Endometrium (tissue), 2 donors: ENCODE results near the gene ZNF655.
"Not testable (repeated sequence)": the region's sequence is repeated elsewhere in the genome, so short reads cannot be mapped to it uniquely, and the experiment has no call there.

Experiments
- FAIRE-seq: peaks from 2 replicates; lab custom pipeline; 2012; peaks lifted over from hg19 to GRCh38; lab: Jason Lieb, UNC
- donor health status: control.
- donor health status: control.

ZNF655 gene

GRCh38 chr7:99560834-99561736 is 2.6 kb downstream of the ZNF655 start:
- FAIRE-seq, result no peak

DNA sequence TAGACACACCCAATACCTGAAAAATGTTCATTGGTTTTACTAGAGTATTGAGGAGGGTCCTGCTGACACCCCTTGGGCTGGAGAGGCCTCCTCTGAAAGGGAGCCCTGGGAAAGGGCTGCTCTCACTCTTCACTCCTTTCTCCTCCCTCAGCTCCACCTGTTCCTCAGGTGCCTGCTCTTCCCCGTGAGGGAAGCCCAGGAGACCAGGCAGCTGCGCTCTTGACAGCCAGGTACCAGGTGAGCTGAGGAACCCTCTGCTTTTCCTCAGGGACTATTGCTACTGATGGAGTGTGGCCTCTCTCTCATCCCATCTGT is 3.3 kb downstream of the ZNF655 start:
- no peak for FAIRE-seq

GRCh38 chr7:99562114-99562784 is 3.8 kb downstream of the ZNF655 start:
- FAIRE-seq, result no peak

GRCh38 chr7:99562832-99563231 is 4.4 kb downstream of the ZNF655 start:
- no peak for FAIRE-seq

GRCh38 chr7:99563650-99564049 is 5.2 kb downstream of the ZNF655 start:
- no peak for FAIRE-seq

DNA sequence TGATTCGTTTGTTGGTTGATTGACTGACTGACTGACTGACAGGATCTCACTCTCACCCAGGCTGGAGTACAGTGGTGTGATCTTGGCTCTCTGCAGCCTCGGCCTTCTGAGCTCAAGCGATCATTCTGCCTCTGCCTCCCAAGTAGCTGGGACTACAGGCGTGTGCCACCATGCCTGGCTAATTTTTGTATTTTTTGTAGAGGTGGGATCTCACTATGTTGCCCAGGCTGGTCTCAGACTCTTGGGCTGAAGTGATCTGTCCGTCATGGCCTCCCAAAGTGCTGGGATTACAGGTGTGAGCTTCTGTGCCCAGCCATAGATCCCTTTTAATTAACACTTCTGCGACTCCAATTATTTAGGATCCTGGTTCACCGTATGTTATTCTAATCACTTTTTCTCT is 10.3 kb downstream of the ZNF655 start:
- not testable (repeated sequence) for FAIRE-seq

DNA sequence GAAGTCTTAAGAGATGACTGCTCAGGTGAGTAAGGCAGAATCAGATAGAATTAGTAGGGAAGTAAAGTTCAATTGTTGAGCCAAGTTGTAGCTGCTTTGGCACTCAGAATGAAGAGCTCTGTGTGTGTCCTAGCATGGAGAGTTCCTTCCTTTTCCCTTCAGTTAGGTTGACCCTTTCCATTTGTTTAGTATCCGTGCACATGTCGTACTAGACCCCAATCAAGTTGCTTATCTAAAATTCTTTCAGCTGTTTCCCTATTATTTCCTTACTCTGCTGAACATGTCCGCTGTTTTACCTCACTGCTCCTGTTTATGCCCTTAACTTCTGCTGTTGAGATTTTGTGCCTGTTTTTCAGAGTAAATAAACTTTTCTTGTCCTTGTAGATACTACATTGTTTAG is 13.3 kb downstream of the ZNF655 start:
- FAIRE-seq, result no peak

GRCh38 chr7:99573257-99573656 is 14.8 kb downstream of the ZNF655 start:
- FAIRE-seq, result no peak

DNA sequence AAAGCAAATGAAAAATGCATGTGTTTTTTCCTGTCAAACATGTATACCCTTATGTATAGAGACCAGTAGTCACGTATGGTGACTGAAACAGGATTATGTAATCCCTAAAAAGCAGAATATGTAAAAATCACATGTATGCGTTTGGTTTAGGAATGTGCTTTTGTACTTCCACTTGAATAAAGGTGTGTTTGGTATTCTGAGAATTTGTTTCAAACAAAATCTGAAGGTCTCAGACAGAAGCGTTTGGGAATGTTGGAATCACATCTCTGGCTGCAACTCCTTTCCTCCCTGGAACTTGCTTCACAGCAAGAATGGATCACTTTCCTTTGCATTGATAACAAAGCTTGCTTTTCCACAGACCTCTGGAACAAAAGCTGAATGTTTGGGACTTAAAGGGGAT is 17.8 kb downstream of the ZNF655 start:
- no peak for FAIRE-seq

- no peak for FAIRE-seq
These were observed 21.0 kb downstream of the ZNF655 start for GRCh38 chr7:99579281-99579955.

GRCh38 chr7:99579956-99580777 is 21.7 kb downstream of the ZNF655 start:
- FAIRE-seq, result no peak

DNA sequence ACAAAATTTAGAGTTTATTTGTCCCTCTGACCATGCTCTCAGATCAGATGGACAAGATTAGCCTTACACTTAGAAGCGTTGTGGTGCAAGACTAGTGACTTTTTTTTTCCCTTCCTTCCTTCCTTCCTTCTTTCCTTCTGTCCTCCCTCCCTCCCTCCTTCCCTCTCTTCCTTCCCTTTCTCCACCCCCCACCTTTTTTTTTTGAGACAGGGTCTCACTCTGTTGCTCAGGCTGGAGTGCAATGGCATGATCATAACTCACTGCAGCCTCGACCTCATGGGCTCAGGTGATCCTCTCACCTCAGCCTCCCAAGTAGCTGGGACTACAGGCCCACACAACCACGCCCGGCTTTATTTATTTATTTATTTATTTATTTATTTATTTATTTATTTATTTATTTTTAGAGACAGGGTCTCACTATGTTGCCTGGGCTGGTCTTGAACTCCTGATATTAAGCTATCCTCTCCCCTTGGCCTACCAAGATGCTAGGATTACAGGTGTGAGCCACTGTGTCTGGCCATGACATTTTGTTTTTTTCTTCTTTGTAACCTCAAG is 22.4 kb downstream of the ZNF655 start:
- not testable (repeated sequence) for FAIRE-seq

- FAIRE-seq, result no peak
These were observed 30.4 kb downstream of the ZNF655 start for GRCh38 chr7:99588868-99589267.

DNA sequence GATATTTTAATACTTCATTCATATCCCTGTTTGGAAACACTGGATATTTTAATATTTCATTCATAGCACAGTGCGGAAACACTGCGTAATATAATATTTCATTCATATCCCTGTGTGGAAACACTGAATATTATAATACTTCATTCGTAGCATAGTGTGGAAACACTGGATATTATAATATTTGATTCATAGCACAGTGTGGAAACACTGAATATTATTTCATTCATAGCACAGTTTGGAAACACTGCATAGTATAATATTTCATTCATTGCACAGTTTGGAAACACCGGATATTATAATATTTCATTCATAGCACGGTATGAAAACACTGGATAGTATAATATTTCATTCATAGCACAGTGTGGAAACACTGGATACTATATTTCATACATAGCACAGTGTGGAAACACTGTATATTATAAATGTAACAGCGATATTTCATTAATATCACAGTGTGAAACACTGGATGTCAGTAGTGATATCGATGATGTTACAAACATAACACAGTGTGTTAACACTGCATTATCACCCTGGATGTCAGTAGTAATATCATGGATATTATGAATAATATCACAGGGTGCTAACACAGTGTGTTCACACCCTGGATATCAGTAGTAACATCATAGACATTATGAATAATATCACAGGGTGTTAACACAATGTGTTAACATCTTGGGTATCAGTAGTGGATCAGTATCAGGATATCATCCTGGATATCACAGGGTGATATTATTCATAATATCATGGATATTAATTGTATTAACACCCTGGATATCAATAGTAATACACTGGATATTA is 36.7 kb downstream of the ZNF655 start:
- FAIRE-seq, result no peak

- FAIRE-seq, result peak; percentile 48
These were observed 38.0 kb downstream of the ZNF655 start for GRCh38 chr7:99596408-99596955.

DNA sequence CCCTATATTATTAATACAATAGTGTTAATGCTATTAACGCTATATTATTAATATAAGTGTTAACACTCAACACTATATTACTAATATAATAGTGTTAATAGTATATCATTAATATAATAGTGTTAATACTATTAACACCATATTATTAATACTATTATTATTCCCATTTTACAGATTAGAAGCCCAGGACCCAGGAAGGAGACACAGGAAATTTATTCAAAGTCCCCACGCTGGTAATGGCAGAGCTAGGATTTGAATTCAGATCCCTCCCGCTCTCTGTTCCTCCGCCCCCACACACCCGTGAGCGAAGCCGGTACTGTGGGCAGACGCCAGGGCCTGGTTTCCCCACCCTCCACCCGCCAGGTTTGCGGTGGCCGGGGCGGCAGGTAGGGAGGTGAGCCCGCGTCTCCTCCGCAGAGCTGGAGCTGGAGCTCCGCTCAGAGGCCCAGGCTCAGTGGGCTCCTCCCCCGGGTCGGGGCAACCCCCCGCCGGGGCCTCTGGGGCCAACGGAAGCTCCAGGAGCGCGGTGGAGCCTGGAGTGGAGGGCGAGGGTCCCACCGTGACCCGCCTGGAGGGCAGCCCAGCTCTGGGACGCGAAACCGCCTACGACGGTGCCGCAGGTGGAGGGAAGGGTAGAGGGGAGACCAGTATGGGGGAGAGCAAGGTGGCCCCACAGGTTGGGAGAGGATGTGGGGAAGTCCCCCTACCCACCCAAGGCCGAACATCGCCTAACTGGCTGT is 39.5 kb downstream of the ZNF655 start, which contains the start of gene TMEM225B:
Gene TMEM225B (plus strand): TSS at position 506 of the 740 bp plus-strand sequence. CDS start 6,122 bp downstream, outside the sequence.
- FAIRE-seq, result no peak

GRCh38 chr7:99599836-99600235 is 41.4 kb downstream of the ZNF655 start:
- FAIRE-seq, result no peak

DNA sequence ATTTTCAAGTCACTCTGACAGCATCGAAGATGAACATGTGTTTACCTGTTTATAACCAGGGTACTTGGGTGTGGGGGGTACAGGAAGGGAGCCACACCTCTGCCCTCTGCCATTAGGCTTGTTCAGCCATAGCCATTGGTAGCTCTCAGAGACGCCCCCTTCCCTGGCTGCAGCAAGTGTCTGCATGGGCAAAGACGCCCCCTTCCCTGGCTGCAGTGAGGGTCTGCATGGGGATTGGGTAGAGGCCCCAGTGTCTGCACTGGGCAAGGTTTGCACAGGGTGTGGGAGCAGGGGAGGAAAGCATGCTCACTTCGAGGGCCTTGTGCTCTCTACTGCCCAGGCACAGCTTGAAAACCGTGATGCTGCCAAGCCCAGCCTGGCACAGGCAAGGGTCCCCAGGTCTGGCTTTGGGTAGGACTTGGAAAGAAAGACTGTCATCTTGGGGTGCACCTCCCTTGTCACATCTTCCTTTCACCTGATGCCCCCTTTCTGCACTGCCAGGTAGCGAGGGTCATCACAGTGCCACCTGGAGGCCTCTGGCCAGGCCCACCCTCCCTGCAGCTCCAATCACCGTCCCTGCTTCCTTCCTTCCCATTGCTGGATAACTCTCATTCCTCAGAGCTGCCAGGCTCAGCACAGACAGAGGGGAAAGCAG is 43.3 kb downstream of the ZNF655 start:
- no peak for FAIRE-seq

DNA sequence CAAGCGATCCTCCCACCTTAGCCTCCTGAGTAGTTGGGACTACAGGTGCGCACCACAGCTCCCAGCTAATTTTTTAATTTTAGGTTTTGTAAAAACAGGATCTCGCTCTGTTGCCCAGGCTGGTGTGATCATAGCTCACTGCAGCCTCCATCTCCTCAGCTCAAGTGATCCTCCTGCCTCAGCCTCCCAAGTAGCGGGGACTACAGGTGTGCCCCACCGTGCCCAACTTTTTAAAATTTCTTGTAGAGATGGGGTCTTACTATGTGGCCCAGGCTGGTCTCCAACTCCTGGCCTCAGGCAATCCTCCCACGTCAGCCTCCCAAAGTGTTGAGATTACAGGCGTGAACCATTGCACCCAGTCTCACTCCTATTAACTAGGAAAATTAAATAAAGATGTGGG is 47.1 kb downstream of the ZNF655 start:
- FAIRE-seq, result no peak
